ENCODE results near the gene PLXNA4.
"Not testable (repeated sequence)": the region's sequence is repeated elsewhere in the genome, so short reads cannot be mapped to it uniquely, and the experiment has no call there.

Gene PLXNA4

DNA sequence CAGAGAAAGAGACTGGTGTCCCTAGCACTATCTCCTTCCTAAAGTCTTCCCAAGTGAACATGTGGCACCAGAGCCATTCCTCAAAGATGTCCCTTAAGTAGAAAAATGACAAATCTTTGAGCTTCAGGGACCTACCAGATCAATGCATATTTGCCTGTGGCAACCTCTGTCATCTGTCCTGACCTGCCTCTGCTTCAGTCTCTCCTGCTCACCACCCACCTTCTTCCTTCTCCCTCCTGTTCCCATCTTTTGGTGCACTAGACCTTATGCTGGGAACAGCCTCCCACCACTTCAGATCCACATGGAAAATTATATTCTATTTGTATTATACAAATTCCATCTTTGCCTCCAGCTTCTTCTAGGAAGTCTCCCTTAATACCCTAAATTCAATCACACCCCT lies 386.4 kb downstream of the PLXNA4 start:
- DNase-seq (ENCODE audit: extremely low read depth in 1 of 2, low read depth in 1 of 2): no peak

GRCh38 chr7:132187869-132188789 lies 388.1 kb downstream of the PLXNA4 start:
- no peak for DNase-seq (ENCODE audit: extremely low read depth in 1 of 2, low read depth in 1 of 2)

DNA sequence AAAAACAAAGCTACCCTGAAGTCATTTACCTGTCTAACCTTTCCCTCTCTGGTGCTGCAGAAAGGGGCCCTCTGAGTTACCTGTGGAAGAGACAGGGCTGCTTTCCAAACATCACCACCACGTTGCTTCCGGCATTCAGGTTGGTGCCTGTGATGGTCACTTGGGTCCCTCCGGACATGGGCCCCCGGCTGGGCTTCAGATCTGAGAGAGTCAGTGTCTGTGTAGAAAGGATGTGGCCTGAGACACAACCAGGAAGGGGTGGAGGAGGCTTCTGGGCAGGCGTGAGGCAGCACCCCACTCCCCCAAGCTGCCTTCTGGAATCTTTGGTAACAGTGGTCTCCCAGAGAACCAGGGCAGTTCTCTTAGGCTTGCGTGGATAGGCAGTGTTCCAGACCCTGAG lies 388.9 kb downstream of the PLXNA4 start:
- no peak for DNase-seq (ENCODE audit: extremely low read depth in 1 of 2, low read depth in 1 of 2)

DNA sequence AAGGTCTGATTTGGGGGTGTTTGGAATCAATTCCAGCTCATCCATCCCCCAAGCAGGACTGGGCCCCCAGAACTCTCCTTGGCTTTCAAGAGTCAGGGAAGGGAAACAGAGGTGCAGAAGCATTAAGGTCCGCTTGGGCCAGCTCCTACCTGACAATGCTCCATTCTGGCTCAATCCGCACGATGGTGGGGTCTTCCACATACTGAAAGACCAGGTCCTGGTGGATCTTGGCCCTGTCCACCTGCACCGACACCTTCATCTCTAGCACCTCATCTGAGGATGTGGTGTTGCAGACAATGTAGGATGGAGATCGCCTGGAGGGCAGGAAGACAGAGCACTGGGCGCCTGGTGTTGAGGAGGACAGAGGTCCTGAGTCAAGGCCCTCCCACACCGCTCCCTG lies 391.1 kb downstream of the PLXNA4 start:
- no peak for DNase-seq (ENCODE audit: extremely low read depth in 1 of 2, low read depth in 1 of 2)

GRCh38 chr7:132183781-132184380 lies 392.4 kb downstream of the PLXNA4 start:
- no peak for DNase-seq (ENCODE audit: extremely low read depth in 1 of 2, low read depth in 1 of 2)

DNA sequence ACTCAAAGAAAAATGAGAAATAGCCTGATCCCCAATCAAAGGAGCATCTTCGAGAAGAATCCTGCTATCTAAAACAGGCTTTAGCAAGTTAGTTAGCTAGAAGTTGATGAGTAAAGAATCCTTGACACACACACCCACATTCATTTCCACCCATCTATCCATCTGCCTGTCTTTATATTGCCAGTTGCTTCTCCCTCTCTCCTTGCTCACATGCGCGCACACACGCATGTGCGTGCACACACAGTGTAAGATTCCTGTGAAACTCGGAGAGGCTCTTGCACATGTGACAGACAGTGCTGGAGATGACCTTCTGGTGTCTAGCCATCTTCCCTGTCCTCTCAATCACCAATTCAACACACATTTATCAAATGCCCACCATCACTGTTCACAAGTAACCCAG lies 393.3 kb downstream of the PLXNA4 start:
- DNase-seq (ENCODE audit: extremely low read depth in 1 of 2, low read depth in 1 of 2): no peak

- no peak for DNase-seq (ENCODE audit: extremely low read depth in 1 of 2, low read depth in 1 of 2)
Measured at GRCh38 chr7:132181946-132182685, 394.2 kb downstream of the PLXNA4 start.

- DNase-seq (ENCODE audit: extremely low read depth in 1 of 2, low read depth in 1 of 2): no peak
Measured at GRCh38 chr7:132181371-132181770, 394.9 kb downstream of the PLXNA4 start.

- no peak for DNase-seq (ENCODE audit: extremely low read depth in 1 of 2, low read depth in 1 of 2)
Measured at GRCh38 chr7:132180481-132180880, 395.8 kb downstream of the PLXNA4 start.

GRCh38 chr7:132179681-132180080 lies 396.6 kb downstream of the PLXNA4 start:
- DNase-seq (ENCODE audit: extremely low read depth in 1 of 2, low read depth in 1 of 2): no peak

- DNase-seq (ENCODE audit: extremely low read depth in 1 of 2, low read depth in 1 of 2): no peak
Measured at GRCh38 chr7:132179080-132179430, 397.2 kb downstream of the PLXNA4 start.

- not testable (repeated sequence) for DNase-seq (ENCODE audit: extremely low read depth in 1 of 2, low read depth in 1 of 2)
Measured at GRCh38 chr7:132178402-132179079, 397.7 kb downstream of the PLXNA4 start.

DNA sequence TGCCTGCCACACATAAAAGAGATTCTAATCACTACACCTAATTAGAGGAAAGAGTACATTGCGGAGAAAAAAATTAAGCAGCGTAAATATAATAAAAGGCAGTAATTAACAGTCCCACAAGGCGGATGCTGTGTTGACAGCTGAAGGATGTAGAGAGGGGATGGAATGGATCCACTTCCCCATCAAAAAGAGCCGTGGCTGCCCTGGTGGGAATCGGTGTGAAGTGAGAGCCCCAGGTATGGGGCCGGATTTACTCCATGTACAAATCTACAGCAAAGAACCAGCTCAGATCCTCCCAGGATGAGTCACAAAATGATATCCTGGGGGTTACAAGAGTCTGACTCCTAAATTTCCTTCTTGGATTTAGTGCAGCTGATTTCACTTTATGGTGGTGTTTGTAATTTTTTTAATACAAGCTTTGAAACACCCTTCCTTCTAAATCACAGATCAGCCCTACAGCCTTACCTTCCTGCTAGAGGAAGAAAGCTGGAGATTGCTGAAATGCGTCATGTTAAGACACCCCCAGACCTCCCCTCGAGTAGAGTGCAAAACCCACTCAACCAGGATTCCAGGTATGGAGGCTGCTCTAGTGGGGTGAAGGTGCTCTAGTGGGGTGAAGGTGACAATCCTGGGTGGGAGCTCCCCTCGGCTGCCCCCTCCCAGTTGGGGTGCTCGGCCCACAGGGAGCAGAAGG lies 398.4 kb downstream of the PLXNA4 start:
- DNase-seq (ENCODE audit: extremely low read depth in 1 of 2, low read depth in 1 of 2): no peak

- no peak for DNase-seq (ENCODE audit: extremely low read depth in 1 of 2, low read depth in 1 of 2)
Measured at GRCh38 chr7:132176719-132177118, 399.6 kb downstream of the PLXNA4 start.

- no peak for DNase-seq (ENCODE audit: extremely low read depth in 1 of 2, low read depth in 1 of 2)
Measured at GRCh38 chr7:132171130-132171576, 405.1 kb downstream of the PLXNA4 start.

DNA sequence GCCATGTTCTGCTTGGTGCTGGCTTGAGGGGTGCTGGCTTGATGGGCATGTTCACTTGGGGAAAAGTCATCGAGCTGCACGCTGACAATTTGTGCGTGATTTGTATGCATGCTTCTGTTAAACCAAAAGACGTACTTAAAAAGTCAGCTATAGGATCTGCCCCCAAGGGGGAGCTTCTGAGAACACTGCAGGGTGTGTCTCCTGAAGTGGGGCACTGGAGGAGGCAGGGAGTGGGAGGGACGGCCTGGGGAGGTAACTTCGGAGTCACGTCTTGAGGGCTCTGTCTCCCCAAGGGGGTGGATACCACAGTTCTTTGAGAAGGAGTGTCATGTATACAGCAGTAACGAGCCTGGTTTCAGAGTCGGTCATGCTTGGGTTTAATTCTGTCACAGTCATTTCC lies 406.5 kb downstream of the PLXNA4 start:
- DNase-seq (ENCODE audit: extremely low read depth in 1 of 2, low read depth in 1 of 2): no peak

DNA sequence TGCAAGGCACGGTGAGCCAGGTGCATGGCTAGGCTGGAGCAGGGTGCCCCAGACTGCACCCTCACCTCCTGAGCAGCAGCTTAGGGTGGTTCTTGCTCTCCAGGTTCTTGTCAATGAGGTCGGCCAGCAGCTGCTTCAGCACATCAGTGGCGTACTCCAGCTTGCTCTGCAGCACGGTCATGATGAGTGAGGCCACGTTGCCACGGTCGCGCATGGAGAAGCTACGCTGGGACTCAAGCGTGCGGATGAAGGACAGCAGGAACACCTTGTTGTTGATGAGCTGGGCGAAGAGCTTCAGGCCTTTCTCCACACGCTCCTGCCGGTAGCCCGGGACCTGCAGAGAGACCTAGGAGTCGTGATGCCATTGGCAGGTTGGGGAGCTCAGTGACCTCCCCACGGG lies 408.0 kb downstream of the PLXNA4 start:
- DNase-seq (ENCODE audit: extremely low read depth in 1 of 2, low read depth in 1 of 2): no peak

- not testable (repeated sequence) for DNase-seq (ENCODE audit: extremely low read depth in 1 of 2, low read depth in 1 of 2)
Measured at GRCh38 chr7:132165695-132166094, 410.6 kb downstream of the PLXNA4 start.

GRCh38 chr7:132164558-132165125 lies 411.6 kb downstream of the PLXNA4 start:
- DNase-seq (ENCODE audit: extremely low read depth in 1 of 2, low read depth in 1 of 2): no peak

DNA sequence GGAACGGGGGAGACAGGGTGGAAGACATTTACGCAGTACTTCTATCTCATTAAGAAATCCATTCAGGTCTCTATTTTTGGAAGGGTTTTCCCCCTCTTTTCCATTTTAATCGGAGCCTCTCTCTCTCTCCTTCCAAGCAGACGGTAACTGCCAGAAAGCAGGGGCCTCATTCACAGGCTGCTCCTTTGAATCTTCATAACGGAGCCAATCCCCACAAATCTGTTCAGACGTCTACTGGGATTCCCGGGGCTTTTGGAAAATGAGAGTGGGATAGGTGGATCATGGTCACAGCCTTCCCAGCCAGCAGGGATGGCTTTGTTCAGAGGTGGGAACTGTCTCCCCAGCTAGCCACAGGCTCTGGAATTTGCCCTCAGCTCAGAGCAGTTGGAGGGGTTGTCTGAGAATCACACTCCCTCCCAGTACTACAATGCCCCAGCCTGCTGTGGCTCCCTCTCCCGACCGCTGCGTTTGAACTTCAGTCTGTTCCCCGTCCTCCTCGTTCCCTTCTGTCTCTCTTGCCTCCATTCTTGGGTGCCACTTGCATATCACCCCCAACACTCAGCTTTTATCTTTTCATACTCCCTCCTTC lies 413.6 kb downstream of the PLXNA4 start:
- DNase-seq (ENCODE audit: extremely low read depth in 1 of 2, low read depth in 1 of 2): no peak

Data from stimulated activated CD8-positive, alpha-beta memory T cell treated with anti-CD3 and anti-CD28 coated beads, Interleukin-7, amount 100 ng/mL, for 48 hours (primary cell).